Neuronal stem cell (in vitro differentiated cells): ENCODE results near the gene ZNF148. TPM values are rescaled to one million over a fixed set of nuclear protein-coding genes. Genes with fewer than 3 reads are reported as not detected.

ENCODE experiments used
- DNase-seq: peaks from one replicate; pipeline ENCODE4 v3.0.0-alpha.2; 2013; ENCODE audit warnings: low spot score
- H2AFZ ChIP-seq: one replicate; pipeline ENCODE4 v1.6.1; 2013; ENCODE audit warnings: mild to moderate bottlenecking, low read length, inconsistent platforms
- H2AK5ac ChIP-seq: 2 replicates; pipeline ENCODE4 v1.6.1; 2013; ENCODE audit warnings: low read depth, mild to moderate bottlenecking, inconsistent platforms, low read length, moderate library complexity, mixed read lengths
- H2BK120ac ChIP-seq: 2 replicates; pipeline ENCODE4 v1.6.1; 2013; ENCODE audit warnings: low read depth, mild to moderate bottlenecking, inconsistent platforms, low read length, moderate library complexity, mixed read lengths
- H2BK12ac ChIP-seq: one replicate; pipeline ENCODE4 v1.6.1; 2013; ENCODE audit warnings: low read length, inconsistent platforms
- H2BK15ac ChIP-seq: 2 replicates; pipeline ENCODE4 v1.6.1; 2013; ENCODE audit warnings: mild to moderate bottlenecking, low read length, inconsistent platforms, mixed read lengths
- H2BK5ac ChIP-seq: one replicate; pipeline ENCODE4 v1.6.1; 2013; ENCODE audit warnings: inconsistent platforms, mild to moderate bottlenecking, low read length, moderate library complexity
- H3K14ac ChIP-seq: one replicate; pipeline ENCODE4 v1.6.1; 2013; ENCODE audit warnings: low read length, inconsistent platforms
- H3K18ac ChIP-seq: 2 replicates; pipeline ENCODE4 v1.6.1; 2013; ENCODE audit warnings: low read length, inconsistent platforms
- H3K23ac ChIP-seq: 2 replicates; pipeline ENCODE4 v1.6.1; 2013; ENCODE audit warnings: low read depth, mild to moderate bottlenecking, mixed read lengths, low read length, inconsistent platforms; ENCODE audit not compliant: poor library complexity
- H3K27ac ChIP-seq: replicated peaks from 3 replicates; pipeline ENCODE4 v1.5.1; 2013; ENCODE audit warnings: low read length, inconsistent platforms
- H3K27me3 ChIP-seq, 3 experiments: 2 replicates each; pipeline ENCODE4 v1.6.1; 2013; ENCODE audit warnings: low read length in 3 of 3, mild to moderate bottlenecking in 2 of 3, inconsistent platforms in 1 of 3, low read depth in 1 of 3, mixed read lengths in 1 of 3, moderate library complexity in 1 of 3; ENCODE audit not compliant: control insufficient read depth in 3 of 3, insufficient read depth in 3 of 3
- H3K36me3 ChIP-seq, 2 donors: replicated peaks in 1 of 2; 2 replicates each; pipeline ENCODE4 v1.6.1; 2013; ENCODE audit warnings: low read length in 2 of 2; ENCODE audit not compliant: control insufficient read depth in 2 of 2, insufficient read depth in 2 of 2
- H3K4ac ChIP-seq: 2 replicates; pipeline ENCODE4 v1.6.1; 2013; ENCODE audit warnings: inconsistent platforms, mild to moderate bottlenecking, low read length, moderate library complexity
- H3K4me1 ChIP-seq, 2 donors: 1 replicate in 1 of 2; 2 replicates in 1 of 2; pipeline ENCODE4 v1.6.1; 2013; ENCODE audit warnings: low read length in 2 of 2, low read depth in 1 of 2; ENCODE audit not compliant: control insufficient read depth in 2 of 2, insufficient read depth in 1 of 2
- H3K4me2 ChIP-seq: one replicate; pipeline ENCODE4 v1.6.1; 2013; ENCODE audit warnings: mild to moderate bottlenecking, low read length, inconsistent platforms; ENCODE audit not compliant: insufficient read depth, poor library complexity, severe bottlenecking
- H3K4me3 ChIP-seq, 2 donors: 2 replicates each; pipeline ENCODE4 v1.5.1; 2013; ENCODE audit warnings: low read length in 2 of 2, mild to moderate bottlenecking in 2 of 2, inconsistent platforms in 1 of 2, moderate library complexity in 1 of 2
- H3K79me1 ChIP-seq: one replicate; pipeline ENCODE4 v1.6.1; 2013; ENCODE audit warnings: low read depth, mild to moderate bottlenecking, inconsistent platforms, low read length, moderate library complexity
- H3K9ac ChIP-seq: one replicate; pipeline ENCODE4 v1.6.1; 2013; ENCODE audit warnings: mild to moderate bottlenecking, low read depth, low read length, inconsistent platforms; ENCODE audit not compliant: poor library complexity
- H3K9me3 ChIP-seq, 2 donors: replicated peaks in 1 of 2; 2 replicates each; pipeline versions ENCODE3 to v1.6.1; 2013; ENCODE audit warnings: low read length in 2 of 2, mild to moderate bottlenecking in 2 of 2, inconsistent platforms in 1 of 2, low read depth in 1 of 2, mixed read lengths in 1 of 2, moderate library complexity in 1 of 2; ENCODE audit not compliant: control insufficient read depth in 2 of 2, insufficient read depth in 1 of 2
- H4K8ac ChIP-seq: one replicate; pipeline ENCODE4 v1.6.1; 2013; ENCODE audit warnings: low read depth, mild to moderate bottlenecking, inconsistent platforms, low read length, moderate library complexity
- H4K91ac ChIP-seq: one replicate; pipeline ENCODE4 v1.6.1; 2013; ENCODE audit warnings: low read length, low read depth, mild to moderate bottlenecking, inconsistent platforms; ENCODE audit not compliant: poor library complexity
- WGBS, 2 donors: extraction: QIAGEN DNeasy Blood & Tissue Kit; methylation state at CpG; one replicate each; pipeline ENCODE4 v1.1.7; 2013; ENCODE audit warnings: missing lambda C conversion rate in 2 of 2, mixed read lengths in 1 of 2; ENCODE audit not compliant: insufficient read length in 2 of 2, insufficient replicate concordance in 1 of 2; ENCODE audit errors: extremely low coverage in 2 of 2; 5-methylcytosine and 5-hydroxymethylcytosine counted together
- polyA plus RNA-seq, 2 experiments: library from polyadenylated mRNA; stranded (reverse); fragments of 200-250 nt; gene quantifications; one replicate each; pipeline ENCODE4 v1.2.3, GENCODE V29; 2013

ZNF148 gene, protein sequence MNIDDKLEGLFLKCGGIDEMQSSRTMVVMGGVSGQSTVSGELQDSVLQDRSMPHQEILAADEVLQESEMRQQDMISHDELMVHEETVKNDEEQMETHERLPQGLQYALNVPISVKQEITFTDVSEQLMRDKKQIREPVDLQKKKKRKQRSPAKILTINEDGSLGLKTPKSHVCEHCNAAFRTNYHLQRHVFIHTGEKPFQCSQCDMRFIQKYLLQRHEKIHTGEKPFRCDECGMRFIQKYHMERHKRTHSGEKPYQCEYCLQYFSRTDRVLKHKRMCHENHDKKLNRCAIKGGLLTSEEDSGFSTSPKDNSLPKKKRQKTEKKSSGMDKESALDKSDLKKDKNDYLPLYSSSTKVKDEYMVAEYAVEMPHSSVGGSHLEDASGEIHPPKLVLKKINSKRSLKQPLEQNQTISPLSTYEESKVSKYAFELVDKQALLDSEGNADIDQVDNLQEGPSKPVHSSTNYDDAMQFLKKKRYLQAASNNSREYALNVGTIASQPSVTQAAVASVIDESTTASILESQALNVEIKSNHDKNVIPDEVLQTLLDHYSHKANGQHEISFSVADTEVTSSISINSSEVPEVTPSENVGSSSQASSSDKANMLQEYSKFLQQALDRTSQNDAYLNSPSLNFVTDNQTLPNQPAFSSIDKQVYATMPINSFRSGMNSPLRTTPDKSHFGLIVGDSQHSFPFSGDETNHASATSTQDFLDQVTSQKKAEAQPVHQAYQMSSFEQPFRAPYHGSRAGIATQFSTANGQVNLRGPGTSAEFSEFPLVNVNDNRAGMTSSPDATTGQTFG
- 17.2 TPM for polyA plus RNA-seq (2013, experiment 1 of 2)
- polyA plus RNA-seq (2013, experiment 2 of 2) = 18.2 TPM

DNA sequence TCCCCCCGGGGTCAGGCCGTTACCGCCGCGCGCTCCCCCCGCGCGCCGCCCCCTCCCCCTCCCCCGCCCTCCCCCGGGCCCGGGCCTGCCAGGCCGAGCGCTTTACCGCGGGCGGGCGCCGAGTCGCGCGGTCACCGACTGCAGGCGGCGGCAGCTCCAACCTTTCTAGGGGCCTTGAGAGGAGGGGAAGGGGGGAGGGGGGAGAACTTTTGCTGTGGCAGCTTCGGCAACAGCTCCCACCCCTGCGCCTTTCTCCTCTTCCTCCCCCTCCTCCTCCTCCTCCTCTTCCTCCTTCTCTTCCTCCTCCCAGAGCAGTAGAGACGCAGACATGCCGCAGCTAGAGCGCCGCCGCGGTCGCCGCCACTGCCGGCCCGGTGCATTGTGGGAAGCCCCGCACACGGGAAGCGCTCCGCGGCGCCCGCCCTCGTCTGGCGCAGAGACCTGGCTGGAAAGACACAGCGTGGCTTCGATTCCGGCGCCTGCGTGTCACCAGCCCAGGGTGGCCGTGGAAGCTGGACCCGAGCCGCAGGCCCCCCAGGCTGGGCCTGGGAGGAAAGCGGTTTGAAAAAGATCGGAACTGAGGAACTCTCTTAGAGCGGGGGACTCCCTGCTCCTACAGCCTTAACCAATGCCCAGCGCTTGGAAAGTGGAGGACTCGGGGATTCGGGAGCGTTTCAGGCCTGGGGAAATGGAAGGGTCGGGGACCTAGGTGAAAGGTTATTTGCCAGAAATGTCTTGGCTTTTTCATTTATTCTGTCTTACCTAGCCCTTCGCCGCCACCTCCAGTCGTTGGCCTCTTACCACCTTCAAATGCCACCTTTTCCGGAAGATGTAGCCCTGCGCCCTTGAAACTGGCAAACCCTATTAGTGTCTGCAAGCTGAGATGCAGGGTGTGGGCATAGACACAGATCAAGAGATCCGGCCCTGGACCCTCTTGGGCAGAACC lies at the start of gene ZNF148:
Gene ZNF148, minus strand, starts transcription at position 330 of the 946 bp plus-strand sequence. CDS start 61,685 bp downstream, outside the sequence.
- Histone ChIP-seq H4K8ac (no peak within 1 kb of the TSS), H3K9me3 (no peaks in the 10 kb centered on the region)
- no CpG with 5 or more reads among the region's 69 CpGs for WGBS, 2 donors

DNA sequence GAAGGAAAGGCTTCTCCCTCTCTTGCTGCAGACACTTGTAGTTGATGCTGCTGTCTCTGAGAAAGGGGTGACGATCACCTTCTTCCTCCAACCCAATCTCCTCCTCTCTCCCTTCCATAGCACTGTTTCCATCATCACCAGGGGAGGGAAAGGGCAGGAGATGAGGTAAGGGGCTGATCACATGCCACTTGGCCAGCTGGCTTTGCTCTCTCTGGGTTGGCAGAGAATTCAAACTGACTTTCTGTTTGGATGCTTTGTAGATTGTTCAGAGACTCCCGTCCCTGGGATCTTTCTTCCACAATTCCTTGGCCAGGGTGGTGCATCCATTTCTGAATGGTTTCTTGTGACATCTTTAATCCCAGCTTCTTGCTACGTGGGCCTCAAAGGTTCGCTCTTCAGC lies 43.2 kb upstream of the ZNF148 start:
- H3K36me3 ChIP-seq = no peaks in the 10 kb centered on the region
- peaks cover 0 to 1% of the 10 kb centered on the region in 2 donors for H3K4me1 ChIP-seq
- no peaks in the 10 kb centered on the region for H3K79me1 ChIP-seq
- H2AFZ ChIP-seq = no peak overlapping the region
- H3K14ac ChIP-seq = no peak overlapping the region
- no CpG with 5 or more reads among the region's 4 CpGs for WGBS, 2 donors
- no peak overlapping the region for H2BK15ac ChIP-seq
- no peaks in the 10 kb centered on the region for H3K27me3 ChIP-seq
- no peak overlapping the region for H2BK120ac ChIP-seq
- H3K4me3 ChIP-seq = peak overlapping the region in 1 of 2 donors; percentile 12
- no peak overlapping the region for H4K91ac ChIP-seq
- DNase-seq = no peak
- H2BK12ac ChIP-seq = no peak overlapping the region
- H3K9ac ChIP-seq = no peak overlapping the region
- no peak overlapping the region for H2BK5ac ChIP-seq
- no peak overlapping the region for H4K8ac ChIP-seq
- H3K4ac ChIP-seq = no peak overlapping the region
- H3K9me3 ChIP-seq = peaks cover 2 to 3% of the 10 kb centered on the region in 2 donors
- no peak overlapping the region for H3K18ac ChIP-seq
- H3K4me2 ChIP-seq = no peak overlapping the region
- no peak overlapping the region for H2AK5ac ChIP-seq
- no peak overlapping the region for H3K27ac ChIP-seq
- H3K23ac ChIP-seq = no peak overlapping the region

More for the DNA sequence above, at the start of gene ZNF148:
- H3K27me3 ChIP-seq = no peaks in the 10 kb centered on the region
- H3K4me3 ChIP-seq = peak within 1 kb of the TSS; percentile 98 to 99
- no peak within 1 kb of the TSS for H3K14ac ChIP-seq
- peak within 1 kb of the TSS; percentile 84 for H3K4me2 ChIP-seq
- H3K23ac ChIP-seq = peak within 1 kb of the TSS; percentile 62
- no peak within 1 kb of the TSS for H2BK12ac ChIP-seq
- peak within 1 kb of the TSS; percentile 93 for H3K9ac ChIP-seq
- peaks cover 3% of the 10 kb centered on the region for H3K79me1 ChIP-seq
- H3K18ac ChIP-seq = peak within 1 kb of the TSS; percentile 89
- H3K4me1 ChIP-seq = peaks cover 4 to 11% of the 10 kb centered on the region in 2 donors
- no peak within 1 kb of the TSS for H2BK15ac ChIP-seq
- H2BK120ac ChIP-seq = no peak within 1 kb of the TSS
- H2AFZ ChIP-seq = peak within 1 kb of the TSS; percentile 98
- H4K91ac ChIP-seq = no peak within 1 kb of the TSS
- H3K4ac ChIP-seq = no peak within 1 kb of the TSS
- DNase-seq = peak; percentile 89
- H2AK5ac ChIP-seq = peak within 1 kb of the TSS; percentile 10
- peak within 1 kb of the TSS; percentile 26 for H2BK5ac ChIP-seq
- H3K27ac ChIP-seq = peak within 1 kb of the TSS; percentile 84
- peaks cover 0 to 18% of the 10 kb centered on the region in 2 donors for H3K36me3 ChIP-seq

DNA sequence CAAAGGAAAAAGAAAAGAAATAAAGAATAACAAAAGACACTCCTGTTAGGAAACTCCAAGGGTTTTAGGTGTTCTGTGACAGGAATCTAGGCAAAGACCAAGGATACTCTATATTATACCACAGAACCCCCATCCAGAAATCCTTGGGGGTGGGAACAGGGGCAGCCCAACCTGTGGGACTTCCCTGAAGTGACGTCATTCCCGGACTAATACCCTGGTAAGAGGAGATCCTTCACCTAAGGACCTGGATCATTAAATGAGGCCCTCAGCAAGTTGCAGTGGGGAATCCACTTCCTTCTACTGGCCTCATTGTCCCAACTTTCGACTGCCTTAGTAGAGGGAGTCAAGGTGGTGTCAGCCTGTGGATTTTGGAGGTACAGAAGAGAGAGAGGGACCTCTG lies 41.1 kb upstream of the ZNF148 start:
- no peak overlapping the region for H3K18ac ChIP-seq
- H3K79me1 ChIP-seq = no peaks in the 10 kb centered on the region
- H3K4me3 ChIP-seq = no peak overlapping the region
- no peak overlapping the region for H2BK120ac ChIP-seq
- H2AK5ac ChIP-seq = no peak overlapping the region
- no peak overlapping the region for H2BK12ac ChIP-seq
- H4K91ac ChIP-seq = no peak overlapping the region
- H3K23ac ChIP-seq = no peak overlapping the region
- H3K9ac ChIP-seq = no peak overlapping the region
- H2AFZ ChIP-seq = no peak overlapping the region
- H4K8ac ChIP-seq = no peak overlapping the region
- peaks cover 0 to 3% of the 10 kb centered on the region in 2 donors for H3K9me3 ChIP-seq
- H3K36me3 ChIP-seq = no peaks in the 10 kb centered on the region
- no peaks in the 10 kb centered on the region for H3K27me3 ChIP-seq
- H3K14ac ChIP-seq = no peak overlapping the region
- no peak overlapping the region for H2BK15ac ChIP-seq
- whole genome bisulfite sequencing, 2 donors = no CpG with 5 or more reads among the region's 3 CpGs
- H3K27ac ChIP-seq = no peak overlapping the region
- peaks cover 0 to 1% of the 10 kb centered on the region in 2 donors for H3K4me1 ChIP-seq
- no peak overlapping the region for H3K4me2 ChIP-seq
- no peak overlapping the region for H2BK5ac ChIP-seq
- no peak overlapping the region for H3K4ac ChIP-seq
- DNase-seq = no peak
